ENCODE data around the gene KDM6B.
"Not testable (repeated sequence)": the region's sequence is repeated elsewhere in the genome, so short reads cannot be mapped to it uniquely, and the experiment has no call there.

KDM6B gene

GRCh38 chr17:7854078-7854777, 20.2 kb downstream of the KDM6B start:
- peak; percentile 18 for DNase-seq

GRCh38 chr17:7854851-7855659, 21.0 kb downstream of the KDM6B start, which contains the start of gene TMEM88:
TMEM88 (plus strand) TSS chr17:7855066; CDS start chr17:7855075, 9 bp downstream.
- peak; percentile 32 for DNase-seq

GRCh38 chr17:7855660-7856010, 21.6 kb downstream of the KDM6B start:
- DNase-seq = peak; percentile 37

GRCh38 chr17:7856011-7856810, 22.2 kb downstream of the KDM6B start:
- peak; percentile 38 for DNase-seq

GRCh38 chr17:7856811-7857712, 23.0 kb downstream of the KDM6B start, which contains the start of gene NAA38:
NAA38 (minus strand) TSS chr17:7857559; CDS start chr17:7857463, 96 bp downstream.
- peak; percentile 90 for DNase-seq

GRCh38 chr17:7857713-7858521, 23.9 kb downstream of the KDM6B start, which contains the start of gene CYB5D1:
CYB5D1 (plus strand) TSS chr17:7858003; CDS start chr17:7858135, 132 bp downstream.
- peak; percentile 85 for DNase-seq

- peak; percentile 48 for DNase-seq
These were observed 24.4 kb downstream of the KDM6B start for GRCh38 chr17:7858522-7858810.

GRCh38 chr17:7859028-7859427, 25.0 kb downstream of the KDM6B start:
- DNase-seq = no peak

GRCh38 chr17:7862692-7863437, 28.8 kb downstream of the KDM6B start:
- peak; percentile 40 for DNase-seq

GRCh38 chr17:7864384-7864783, 30.4 kb downstream of the KDM6B start:
- not testable (repeated sequence) for DNase-seq

GRCh38 chr17:7864995-7865650, 31.1 kb downstream of the KDM6B start:
- DNase-seq = no peak

GRCh38 chr17:7867881-7868329, 33.9 kb downstream of the KDM6B start:
- no peak for DNase-seq

- DNase-seq = no peak
These were observed 39.0 kb downstream of the KDM6B start for GRCh38 chr17:7873051-7873450.

- no peak for DNase-seq
These were observed 41.9 kb downstream of the KDM6B start for GRCh38 chr17:7875804-7876370.

- no peak for DNase-seq
These were observed 44.2 kb downstream of the KDM6B start for GRCh38 chr17:7878234-7878633.

- DNase-seq = no peak
These were observed 46.3 kb downstream of the KDM6B start for GRCh38 chr17:7880076-7880868.

GRCh38 chr17:7881276-7882054, 47.4 kb downstream of the KDM6B start:
- no peak for DNase-seq

GRCh38 chr17:7882068-7882467, 48.1 kb downstream of the KDM6B start:
- DNase-seq = no peak
